ENCODE measurements around the gene CYB5R3. TPM values are rescaled to one million over a fixed set of nuclear protein-coding genes. Genes with fewer than 3 reads are reported as not detected.

CYB5R3 gene
- total and polyA plus RNA-seq, 4 donors: 49.4 to 210 (median 134) TPM

DNA sequence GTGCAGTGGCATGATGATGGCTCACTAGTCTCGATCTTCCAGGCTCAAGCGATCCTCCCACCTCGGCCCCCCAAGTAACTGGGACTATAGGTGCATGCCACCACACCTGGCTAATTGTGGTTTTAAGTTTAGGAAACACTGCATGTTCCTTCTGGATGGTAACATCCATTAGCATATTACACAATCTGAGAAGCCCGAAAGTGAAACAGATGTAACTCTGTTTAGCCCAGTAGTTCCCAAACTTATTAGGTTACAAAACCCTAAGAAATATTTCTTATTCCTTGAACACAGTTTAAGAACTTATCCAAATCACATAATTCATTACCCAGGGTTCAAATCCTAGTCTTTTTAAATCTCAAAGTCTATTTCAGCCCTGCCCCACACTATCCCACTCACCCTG lies 62.8 kb downstream of the CYB5R3 start (continued):
- no peak for TF ChIP-seq HNF4G (IDR thresholded peaks at IDR 0.05)

DNA sequence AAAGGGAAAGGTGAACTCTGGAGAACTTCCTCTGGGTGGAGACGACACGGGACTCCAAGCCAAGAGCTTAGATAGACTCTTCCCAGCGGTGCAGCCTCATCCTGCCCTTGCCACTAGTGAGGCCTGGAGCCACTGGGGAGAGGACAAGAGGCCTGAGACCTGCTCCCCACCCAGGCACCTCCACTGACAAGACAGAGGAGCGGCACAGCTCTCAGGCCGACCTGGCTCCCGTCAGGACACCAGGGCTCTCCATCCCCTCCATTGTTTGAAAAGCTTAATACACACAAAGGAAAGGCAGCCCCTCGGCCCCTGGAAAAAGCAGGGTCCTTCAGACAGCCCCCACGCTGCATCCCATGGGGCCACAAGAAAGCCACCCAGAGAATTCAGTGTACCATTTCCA lies 64.1 kb downstream of the CYB5R3 start:
- Histone ChIP-seq H3K4me1 (ENCODE audit: control insufficient read depth in 4 of 4, insufficient read depth in 4 of 4, low read length in 3 of 4) (peaks cover 0 to 9% (median 2%) of the 10 kb centered on the region in 4 donors), H3K36me3 (ENCODE audit: control insufficient read depth in 4 of 4, insufficient read depth in 3 of 4, low read depth in 1 of 4, low read length in 3 of 4) (peaks cover 16 to 56% (median 31%) of the 10 kb centered on the region in 4 donors), H3K9ac (ENCODE audit: low read depth in 1 of 2, low read length in 2 of 2) (no peak overlapping the region), H3K4me3 (ENCODE audit: low read depth in 1 of 3, low read length in 3 of 3) (no peak overlapping the region), H3K9me3 (ENCODE audit: control insufficient read depth in 4 of 4, low read length in 3 of 4) (no peaks in the 10 kb centered on the region), H3K27ac (ENCODE audit: low read depth in 1 of 2, low read length in 2 of 2) (no peak overlapping the region), H3K27me3 (ENCODE audit: control insufficient read depth in 4 of 4, insufficient read depth in 4 of 4, low read length in 3 of 4) (no peaks in the 10 kb centered on the region)
- TF ChIP-seq FOXA1 (IDR thresholded peaks at IDR 0.05): no peak
- TF ChIP-seq, protein P1, sequence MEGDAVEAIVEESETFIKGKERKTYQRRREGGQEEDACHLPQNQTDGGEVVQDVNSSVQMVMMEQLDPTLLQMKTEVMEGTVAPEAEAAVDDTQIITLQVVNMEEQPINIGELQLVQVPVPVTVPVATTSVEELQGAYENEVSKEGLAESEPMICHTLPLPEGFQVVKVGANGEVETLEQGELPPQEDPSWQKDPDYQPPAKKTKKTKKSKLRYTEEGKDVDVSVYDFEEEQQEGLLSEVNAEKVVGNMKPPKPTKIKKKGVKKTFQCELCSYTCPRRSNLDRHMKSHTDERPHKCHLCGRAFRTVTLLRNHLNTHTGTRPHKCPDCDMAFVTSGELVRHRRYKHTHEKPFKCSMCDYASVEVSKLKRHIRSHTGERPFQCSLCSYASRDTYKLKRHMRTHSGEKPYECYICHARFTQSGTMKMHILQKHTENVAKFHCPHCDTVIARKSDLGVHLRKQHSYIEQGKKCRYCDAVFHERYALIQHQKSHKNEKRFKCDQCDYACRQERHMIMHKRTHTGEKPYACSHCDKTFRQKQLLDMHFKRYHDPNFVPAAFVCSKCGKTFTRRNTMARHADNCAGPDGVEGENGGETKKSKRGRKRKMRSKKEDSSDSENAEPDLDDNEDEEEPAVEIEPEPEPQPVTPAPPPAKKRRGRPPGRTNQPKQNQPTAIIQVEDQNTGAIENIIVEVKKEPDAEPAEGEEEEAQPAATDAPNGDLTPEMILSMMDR (IDR thresholded peaks at IDR 0.05; ENCODE audit: low read depth, low read length, missing input control): no peak
- no peak for TF ChIP-seq RXRA (IDR thresholded peaks at IDR 0.05)
- no peak for TF ChIP-seq RAD21 (IDR thresholded peaks at IDR 0.05)
- TF ChIP-seq EGR1 (IDR thresholded peaks at IDR 0.05; ENCODE audit: low read depth in 2 of 2): no peak
- TF ChIP-seq JUND (IDR thresholded peaks at IDR 0.05): no peak
- no peak for TF ChIP-seq TAF1 (conservative IDR thresholded peaks at IDR 0.05)
- no peak for TF ChIP-seq HNF4A (conservative IDR thresholded peaks at IDR 0.05)
- TF ChIP-seq, protein P2, sequence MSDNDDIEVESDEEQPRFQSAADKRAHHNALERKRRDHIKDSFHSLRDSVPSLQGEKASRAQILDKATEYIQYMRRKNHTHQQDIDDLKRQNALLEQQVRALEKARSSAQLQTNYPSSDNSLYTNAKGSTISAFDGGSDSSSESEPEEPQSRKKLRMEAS (IDR thresholded peaks at IDR 0.05): no peak
- TF ChIP-seq, protein P3, sequence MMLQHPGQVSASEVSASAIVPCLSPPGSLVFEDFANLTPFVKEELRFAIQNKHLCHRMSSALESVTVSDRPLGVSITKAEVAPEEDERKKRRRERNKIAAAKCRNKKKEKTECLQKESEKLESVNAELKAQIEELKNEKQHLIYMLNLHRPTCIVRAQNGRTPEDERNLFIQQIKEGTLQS (IDR thresholded peaks at IDR 0.05): no peak
- no peak for TF ChIP-seq SP1 (IDR thresholded peaks at IDR 0.05)
- TF ChIP-seq GABPA (IDR thresholded peaks at IDR 0.05 in 1 of 2, conservative IDR thresholded peaks at IDR 0.05 in 1 of 2): no peak
- no peak for TF ChIP-seq FOXA2 (IDR thresholded peaks at IDR 0.05)
- TF ChIP-seq, protein P4, sequence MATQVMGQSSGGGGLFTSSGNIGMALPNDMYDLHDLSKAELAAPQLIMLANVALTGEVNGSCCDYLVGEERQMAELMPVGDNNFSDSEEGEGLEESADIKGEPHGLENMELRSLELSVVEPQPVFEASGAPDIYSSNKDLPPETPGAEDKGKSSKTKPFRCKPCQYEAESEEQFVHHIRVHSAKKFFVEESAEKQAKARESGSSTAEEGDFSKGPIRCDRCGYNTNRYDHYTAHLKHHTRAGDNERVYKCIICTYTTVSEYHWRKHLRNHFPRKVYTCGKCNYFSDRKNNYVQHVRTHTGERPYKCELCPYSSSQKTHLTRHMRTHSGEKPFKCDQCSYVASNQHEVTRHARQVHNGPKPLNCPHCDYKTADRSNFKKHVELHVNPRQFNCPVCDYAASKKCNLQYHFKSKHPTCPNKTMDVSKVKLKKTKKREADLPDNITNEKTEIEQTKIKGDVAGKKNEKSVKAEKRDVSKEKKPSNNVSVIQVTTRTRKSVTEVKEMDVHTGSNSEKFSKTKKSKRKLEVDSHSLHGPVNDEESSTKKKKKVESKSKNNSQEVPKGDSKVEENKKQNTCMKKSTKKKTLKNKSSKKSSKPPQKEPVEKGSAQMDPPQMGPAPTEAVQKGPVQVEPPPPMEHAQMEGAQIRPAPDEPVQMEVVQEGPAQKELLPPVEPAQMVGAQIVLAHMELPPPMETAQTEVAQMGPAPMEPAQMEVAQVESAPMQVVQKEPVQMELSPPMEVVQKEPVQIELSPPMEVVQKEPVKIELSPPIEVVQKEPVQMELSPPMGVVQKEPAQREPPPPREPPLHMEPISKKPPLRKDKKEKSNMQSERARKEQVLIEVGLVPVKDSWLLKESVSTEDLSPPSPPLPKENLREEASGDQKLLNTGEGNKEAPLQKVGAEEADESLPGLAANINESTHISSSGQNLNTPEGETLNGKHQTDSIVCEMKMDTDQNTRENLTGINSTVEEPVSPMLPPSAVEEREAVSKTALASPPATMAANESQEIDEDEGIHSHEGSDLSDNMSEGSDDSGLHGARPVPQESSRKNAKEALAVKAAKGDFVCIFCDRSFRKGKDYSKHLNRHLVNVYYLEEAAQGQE (IDR thresholded peaks at IDR 0.05): no peak
- DNase-seq (ENCODE audit: low spot score): no peak
- 85% methylated on average over 8 of the region's 8 CpGs for WGBS

DNA sequence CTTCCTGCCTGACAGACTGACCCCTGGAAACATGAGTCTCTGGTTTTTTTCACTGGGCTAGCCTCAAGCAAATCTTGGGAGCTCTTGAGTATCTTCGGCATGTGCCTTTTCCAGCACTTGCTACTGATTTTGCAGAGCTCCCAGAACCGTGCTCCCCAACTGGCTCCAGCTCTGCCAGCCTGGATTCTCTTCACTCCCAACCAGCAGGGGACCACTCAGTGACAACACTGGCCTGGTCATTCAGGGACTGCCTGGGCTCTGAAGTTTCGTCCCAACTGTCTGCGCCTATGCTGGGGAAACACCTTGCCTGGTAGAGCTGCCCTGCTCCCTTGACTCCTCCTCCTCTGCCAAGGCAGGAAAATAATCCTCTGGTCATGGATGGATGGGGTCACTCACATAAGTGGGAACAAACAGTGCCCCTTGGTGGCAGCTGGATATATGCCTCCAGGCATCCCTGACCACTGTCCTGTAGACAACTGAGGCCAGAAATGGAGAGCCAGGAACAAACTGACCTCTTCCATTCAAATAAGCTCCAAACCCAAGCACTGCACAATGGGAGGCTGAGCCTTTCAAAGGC lies 64.7 kb downstream of the CYB5R3 start:
- 89% methylated on average over 4 of the region's 4 CpGs for WGBS
- H3K27ac ChIP-seq (ENCODE audit: low read depth in 1 of 2, low read length in 2 of 2): no peak overlapping the region

More for the DNA sequence above, 64.7 kb downstream of the CYB5R3 start:
- peaks cover 20 to 50% (median 30%) of the 10 kb centered on the region in 4 donors for H3K36me3 ChIP-seq (ENCODE audit: control insufficient read depth in 4 of 4, insufficient read depth in 3 of 4, low read depth in 1 of 4, low read length in 3 of 4)
- TF ChIP-seq, protein P5, sequence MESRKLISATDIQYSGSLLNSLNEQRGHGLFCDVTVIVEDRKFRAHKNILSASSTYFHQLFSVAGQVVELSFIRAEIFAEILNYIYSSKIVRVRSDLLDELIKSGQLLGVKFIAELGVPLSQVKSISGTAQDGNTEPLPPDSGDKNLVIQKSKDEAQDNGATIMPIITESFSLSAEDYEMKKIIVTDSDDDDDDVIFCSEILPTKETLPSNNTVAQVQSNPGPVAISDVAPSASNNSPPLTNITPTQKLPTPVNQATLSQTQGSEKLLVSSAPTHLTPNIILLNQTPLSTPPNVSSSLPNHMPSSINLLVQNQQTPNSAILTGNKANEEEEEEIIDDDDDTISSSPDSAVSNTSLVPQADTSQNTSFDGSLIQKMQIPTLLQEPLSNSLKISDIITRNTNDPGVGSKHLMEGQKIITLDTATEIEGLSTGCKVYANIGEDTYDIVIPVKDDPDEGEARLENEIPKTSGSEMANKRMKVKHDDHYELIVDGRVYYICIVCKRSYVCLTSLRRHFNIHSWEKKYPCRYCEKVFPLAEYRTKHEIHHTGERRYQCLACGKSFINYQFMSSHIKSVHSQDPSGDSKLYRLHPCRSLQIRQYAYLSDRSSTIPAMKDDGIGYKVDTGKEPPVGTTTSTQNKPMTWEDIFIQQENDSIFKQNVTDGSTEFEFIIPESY (IDR thresholded peaks at IDR 0.05): no peak
- TF ChIP-seq, protein P2 (IDR thresholded peaks at IDR 0.05): no peak
- TF ChIP-seq NR2F2 (IDR thresholded peaks at IDR 0.05): no peak
- no peak for TF ChIP-seq SP1 (IDR thresholded peaks at IDR 0.05)
- TF ChIP-seq GABPA (IDR thresholded peaks at IDR 0.05 in 1 of 2, conservative IDR thresholded peaks at IDR 0.05 in 1 of 2): no peak
- H3K9ac ChIP-seq (ENCODE audit: low read depth in 1 of 2, low read length in 2 of 2): no peak overlapping the region
- no peak for DNase-seq (ENCODE audit: low spot score)
- peaks cover 0 to 9% (median 2%) of the 10 kb centered on the region in 4 donors for H3K4me1 ChIP-seq (ENCODE audit: control insufficient read depth in 4 of 4, insufficient read depth in 4 of 4, low read length in 3 of 4)
- H3K27me3 ChIP-seq (ENCODE audit: control insufficient read depth in 4 of 4, insufficient read depth in 4 of 4, low read length in 3 of 4): no peaks in the 10 kb centered on the region
- H3K9me3 ChIP-seq (ENCODE audit: control insufficient read depth in 4 of 4, low read length in 3 of 4): no peaks in the 10 kb centered on the region
- no peak overlapping the region for H3K4me3 ChIP-seq (ENCODE audit: low read depth in 1 of 3, low read length in 3 of 3)

All from liver (tissue), 9 donors.